Glomerular endothelial cell (primary cell): Measurements from ENCODE around the gene PTPDC1. TPM values are rescaled to one million over a fixed set of nuclear protein-coding genes. Genes with fewer than 3 reads are reported as not detected.
A peak's percentile ranks its signal among the peaks of the same experiment; 100 is the strongest.
"Not testable (repeated sequence)": the region's sequence is repeated elsewhere in the genome, so short reads cannot be mapped to it uniquely, and the experiment has no call there.

ENCODE experiments used
- DNase-seq: peaks from one replicate; pipeline ENCODE4 v3.0.0-alpha.2; 2011; ENCODE audit warnings: low read depth, low spot score; ENCODE audit errors: extremely low read depth
- total RNA-seq: library from RNA; depleted of rRNA; stranded (reverse); fragments of >200 nt; gene quantifications from 2 replicates; pipeline ENCODE4 v1.2.3, GENCODE V29; 2015

PTPDC1 gene
- total RNA-seq, 1 donor from 2014 or later, result 12.7 TPM

- DNase-seq, result not testable (repeated sequence)
These were observed 10.2 kb downstream of the PTPDC1 start for GRCh38 chr9:94094219-94095145.

GRCh38 chr9:94096819-94097577 lies 12.7 kb downstream of the PTPDC1 start:
- DNase-seq, result no peak

GRCh38 chr9:94097788-94098414 lies 13.6 kb downstream of the PTPDC1 start:
- DNase-seq, result no peak

GRCh38 chr9:94100152-94100879 lies 16.1 kb downstream of the PTPDC1 start:
- no peak for DNase-seq

- no peak for DNase-seq
These were observed 17.0 kb downstream of the PTPDC1 start for GRCh38 chr9:94101162-94101853.

GRCh38 chr9:94108584-94108983 lies 24.3 kb downstream of the PTPDC1 start:
- DNase-seq, result no peak

GRCh38 chr9:94110821-94111252 lies 26.6 kb downstream of the PTPDC1 start:
- DNase-seq, result no peak

- DNase-seq, result no peak
These were observed 27.2 kb downstream of the PTPDC1 start for GRCh38 chr9:94111446-94111845.

GRCh38 chr9:94112716-94113465 lies 28.6 kb downstream of the PTPDC1 start:
- DNase-seq, result no peak

GRCh38 chr9:94120088-94120487 lies 35.8 kb downstream of the PTPDC1 start:
- not testable (repeated sequence) for DNase-seq

GRCh38 chr9:94120854-94121376 lies 36.7 kb downstream of the PTPDC1 start:
- DNase-seq, result no peak

- no peak for DNase-seq
These were observed 42.6 kb downstream of the PTPDC1 start for GRCh38 chr9:94126844-94127243.

- no peak for DNase-seq
These were observed 43.5 kb downstream of the PTPDC1 start for GRCh38 chr9:94127806-94128205.

GRCh38 chr9:94128580-94128979 lies 44.3 kb downstream of the PTPDC1 start:
- DNase-seq, result no peak

- DNase-seq, result no peak
These were observed 50.4 kb downstream of the PTPDC1 start for GRCh38 chr9:94134629-94135028.

GRCh38 chr9:94135222-94135621 lies 51.0 kb downstream of the PTPDC1 start:
- no peak for DNase-seq

- peak; percentile 82 for DNase-seq
These were observed 55.6 kb downstream of the PTPDC1 start for GRCh38 chr9:94139672-94140417.

- no peak for DNase-seq
These were observed 56.1 kb downstream of the PTPDC1 start for GRCh38 chr9:94140418-94140780.
